A549 (cell line): ENCODE data around the gene SLC26A1. TPM values are rescaled to one million over a fixed set of nuclear protein-coding genes. Genes with fewer than 3 reads are reported as not detected.

ENCODE experiments used
- ATAC-seq, 2 experiments: fragments of 200-7000 bp in 1 of 2; fragments of >200 bp in 1 of 2; cut with Nextera tagmentation in 1 of 2; cut with Tn5 transposase in 1 of 2; 3 replicates each; pipeline versions ENCODE4 v1.8.0 to v1.9.1; 2018 to 2020; ENCODE audit warnings: mild to moderate bottlenecking in 1 of 2, moderate library complexity in 1 of 2
- CTCF ChIA-PET: fragments of 300-600 bp; sonication (Branson Sonifier 250); formaldehyde crosslinking; extraction: SDS; loops from one replicate; lab custom pipeline; 2021; ENCODE audit warnings: antibody characterized with exemption, inconsistent platforms; lab: Yijun Ruan, JAX
- POLR2A ChIA-PET: fragments of 350-600 bp; formaldehyde crosslinking; extraction: SDS; loops from one replicate; lab custom pipeline; 2021; ENCODE audit warnings: antibody characterized with exemption, inconsistent platforms; lab: Yijun Ruan, JAX
- DNase-seq, 2 experiments: peaks; one replicate each; pipeline versions ENCODE4 v3.0.0 to v3.0.0-alpha.2; 2011 to 2016; ENCODE audit warnings: low read depth in 1 of 2, low spot score in 1 of 2
- FAIRE-seq: peaks from 2 replicates; lab custom pipeline; 2011; peaks lifted over from hg19 to GRCh38; lab: Jason Lieb, UNC
- H3K27ac ChIP-seq, 2 experiments: fragments of >200 bp; sonication (Bioruptor Twin); formaldehyde crosslinking; 3 replicates each; pipeline ENCODE4 v1.5.1; 2016 to 2017
- H3K4me1 ChIP-seq: fragments of >200 bp; sonication (Bioruptor Twin); formaldehyde crosslinking; 3 replicates; pipeline ENCODE4 v1.6.1; 2016
- H3K4me2 ChIP-seq: fragments of >200 bp; sonication (Bioruptor Twin); formaldehyde crosslinking; 3 replicates; pipeline ENCODE4 v1.6.1; 2016
- H3K4me3 ChIP-seq: fragments of >200 bp; sonication (Bioruptor Twin); formaldehyde crosslinking; 3 replicates; pipeline ENCODE4 v1.5.1; 2016
- H3K9me3 ChIP-seq: fragments of >200 bp; sonication (Bioruptor Twin); formaldehyde crosslinking; 3 replicates; pipeline ENCODE4 v1.6.1; 2016
- CBX8 ChIP-seq: fragments of 200-600 bp; sonication (generic); IDR thresholded peaks from 2 replicates; pipeline ENCODE4 v1.6.1; 2016
- CEBPB ChIP-seq, 2 experiments: fragments of >200 bp in 1 of 2; sonication (Bioruptor Twin) in 1 of 2; formaldehyde crosslinking in 1 of 2; IDR thresholded peaks; 2 replicates each; pipeline ENCODE4 v1.6.1; 2012 to 2016
- CHD4 ChIP-seq: fragments of 200-600 bp; sonication (generic); IDR thresholded peaks from 2 replicates; pipeline ENCODE4 v1.6.1; 2016; ENCODE audit warnings: antibody characterized with exemption, mild to moderate bottlenecking, borderline replicate concordance
- CTCF ChIP-seq: fragments of >200 bp; sonication (Bioruptor Twin); formaldehyde crosslinking; IDR thresholded peaks from 3 replicates; pipeline ENCODE4 v1.5.1; 2016
- E2F6 ChIP-seq: IDR thresholded peaks from 2 replicates; pipeline ENCODE4 v1.6.1; 2012; ENCODE audit warnings: low read depth, borderline replicate concordance
- ESRRA ChIP-seq: fragments of 150-350 bp; IDR thresholded peaks from 2 replicates; pipeline ENCODE4 v1.6.1; 2014; ENCODE audit warnings: mild to moderate bottlenecking, low read length, borderline replicate concordance
- FOSB ChIP-seq: fragments of 250-450 bp; sonication (Bioruptor Pico); IDR thresholded peaks from 2 replicates; pipeline ENCODE4 v1.5.0; 2020; ENCODE audit warnings: mild to moderate bottlenecking, moderate library complexity
- FOSL2 ChIP-seq, 2 experiments: fragments of 450-650 bp in 1 of 2; fragments of >200 bp in 1 of 2; sonication (Bioruptor Twin) in 1 of 2; formaldehyde crosslinking; IDR thresholded peaks; 2 replicates each; pipeline versions ENCODE4 v1.5.0 to v1.6.1; 2016 to 2020; ENCODE audit warnings: mild to moderate bottlenecking in 1 of 2, moderate library complexity in 1 of 2
- HEYL ChIP-seq: fragments of 250-450 bp; sonication (Bioruptor Pico); IDR thresholded peaks from 2 replicates; pipeline ENCODE4 v1.8.0; 2021; ENCODE audit warnings: mild to moderate bottlenecking, moderate library complexity
- HMGXB4 ChIP-seq: fragments of 250-450 bp; sonication (Bioruptor Pico); IDR thresholded peaks from 2 replicates; pipeline ENCODE4 v1.5.0; 2021; ENCODE audit warnings: mild to moderate bottlenecking, moderate library complexity, borderline replicate concordance
- HOXA7 ChIP-seq: fragments of 250-450 bp; sonication (Bioruptor Pico); IDR thresholded peaks from 2 replicates; pipeline ENCODE4 v1.5.0; 2020; ENCODE audit warnings: mild to moderate bottlenecking, moderate library complexity
- HOXB13 ChIP-seq: fragments of 250-450 bp; sonication (Bioruptor Pico); IDR thresholded peaks from 2 replicates; pipeline ENCODE4 v1.5.0; 2020; ENCODE audit warnings: low read depth, mild to moderate bottlenecking, moderate library complexity
- KDM1A ChIP-seq: fragments of 200-600 bp; sonication (generic); IDR thresholded peaks from 2 replicates; pipeline ENCODE4 v1.6.1; 2016; ENCODE audit warnings: low read depth, mild to moderate bottlenecking
- KDM5A ChIP-seq: fragments of 200-600 bp; sonication (generic); IDR thresholded peaks from 2 replicates; pipeline ENCODE4 v1.6.1; 2016; ENCODE audit warnings: antibody characterized with exemption, mild to moderate bottlenecking
- MYC ChIP-seq: IDR thresholded peaks from 2 replicates; pipeline ENCODE4 v1.6.1; 2012; ENCODE audit warnings: mild to moderate bottlenecking, inconsistent platforms, low read length, improper control_type of control experiment, borderline replicate concordance
- NPAS2 ChIP-seq: fragments of 250-450 bp; sonication (Bioruptor Pico); IDR thresholded peaks from 2 replicates; pipeline ENCODE4 v1.8.0; 2022; ENCODE audit warnings: mild to moderate bottlenecking, moderate library complexity, borderline replicate concordance
- NR3C1 ChIP-seq: fragments of >200 bp; sonication (Bioruptor Twin); formaldehyde crosslinking; IDR thresholded peaks from 3 replicates; pipeline ENCODE4 v1.6.1; 2017
- PBX3 ChIP-seq: IDR thresholded peaks from 2 replicates; pipeline ENCODE4 v1.6.1; 2012
- POLR2A ChIP-seq: IDR thresholded peaks from 2 replicates; pipeline ENCODE4 v1.6.1; 2012; ENCODE audit warnings: mild to moderate bottlenecking, low read length
- RAD21 ChIP-seq, 2 experiments: fragments of >200 bp in 1 of 2; sonication (Bioruptor Twin) in 1 of 2; formaldehyde crosslinking in 1 of 2; IDR thresholded peaks in 1 of 2; conservative IDR thresholded peaks in 1 of 2; 2 replicates in 1 of 2; 3 replicates in 1 of 2; pipeline ENCODE4 v1.6.1; 2012 to 2018; ENCODE audit warnings: inconsistent platforms in 1 of 2
- SMC3 ChIP-seq: fragments of >200 bp; sonication (Bioruptor Twin); formaldehyde crosslinking; IDR thresholded peaks from 3 replicates; pipeline ENCODE4 v1.6.1; 2018; ENCODE audit warnings: inconsistent platforms
- ZC3H11A ChIP-seq: fragments of 450-650 bp; IDR thresholded peaks from 2 replicates; pipeline ENCODE4 v1.6.1; 2014; ENCODE audit warnings: antibody characterized with exemption, mild to moderate bottlenecking
- WGBS: methylation state at CpG from one replicate; pipeline ENCODE4 v1.1.6; 2017; ENCODE audit errors: missing lambda C conversion rate; 5-methylcytosine and 5-hydroxymethylcytosine counted together
- polyA plus RNA-seq, 4 experiments: library from polyadenylated mRNA; depleted of rRNA in 3 of 4; stranded (reverse); fragments of >200 nt; fragmentation: RNase III in 1 of 4; extraction: RNeasy Plus Mini Kit Qiagen cat#74134 plus additional on column Dnase treatment in 1 of 4; gene quantifications; 2 replicates in 3 of 4; 3 replicates in 1 of 4; pipeline ENCODE4 v1.2.3, GENCODE V29; 2011 to 2017

Gene SLC26A1
- polyA plus RNA-seq, 2 of the 4 experiments (the other 2 are of a cell fraction) = 0.23 to 0.61 TPM

- ChIA-PET POLR2A (no interaction called here), CTCF (no interaction called here)
- ATAC-seq = no peak
- no peaks in the 10 kb centered on the region for H3K4me1 ChIP-seq
- H3K4me3 ChIP-seq = no peak overlapping the region
- 84% methylated on average over 11 of the region's 23 CpGs for WGBS
- no peak for FAIRE-seq
- no peak overlapping the region for H3K4me2 ChIP-seq
- no peak overlapping the region for H3K27ac ChIP-seq
- no peak for TF ChIP-seq PBX3
- no peak for TF ChIP-seq HOXA7 (CRISPR knock-in tag)
- TF ChIP-seq KDM5A = no peak
- no peak for TF ChIP-seq KDM1A
- no peak for TF ChIP-seq E2F6
- TF ChIP-seq ESRRA = no peak
- no peak for TF ChIP-seq HEYL (CRISPR knock-in tag)
- no peak for TF ChIP-seq NPAS2 (CRISPR knock-in tag)
- TF ChIP-seq CEBPB (IDR thresholded peaks at IDR 0.05) = no peak
- no peak for TF ChIP-seq MYC
- TF ChIP-seq SMC3 = no peak
- TF ChIP-seq ZC3H11A = no peak
- TF ChIP-seq FOSL2 (IDR thresholded peaks at IDR 0.05) = no peak
- no peak for TF ChIP-seq FOSL2 (CRISPR knock-in tag; IDR thresholded peaks at IDR 0.05)
- TF ChIP-seq, all 56 proteins: peak for 0
- H3K9me3 ChIP-seq = no peaks in the 10 kb centered on the region
- no peak for DNase-seq
These were observed 41.4 kb downstream of the SLC26A1 start for GRCh38 chr4:951594-952468.

- 70% methylated on average over 6 of the region's 7 CpGs for WGBS
These were observed 42.0 kb downstream of the SLC26A1 start for GRCh38 chr4:951186-951585.

More at GRCh38 chr4:951186-951585, 42.0 kb downstream of the SLC26A1 start:
- no peaks in the 10 kb centered on the region for H3K9me3 ChIP-seq
- FAIRE-seq (no peak), ATAC-seq (no peak), DNase-seq (no peak)
- CTCF ChIA-PET = no interaction called here
- H3K4me1 ChIP-seq = no peaks in the 10 kb centered on the region
- TF ChIP-seq RAD21 (conservative IDR thresholded peaks at IDR 0.05 in 1 of 2, IDR thresholded peaks at IDR 0.05 in 1 of 2) = no peak
- TF ChIP-seq HOXB13 = no peak
- no peak for TF ChIP-seq CBX8
- TF ChIP-seq POLR2A = no peak
- no peak for TF ChIP-seq HMGXB4 (CRISPR knock-in tag)
- TF ChIP-seq CTCF = no peak
- no peak for TF ChIP-seq FOSB
- TF ChIP-seq NR3C1 = no peak
- no peak for TF ChIP-seq CHD4
- H3K27ac ChIP-seq = no peak overlapping the region
- H3K4me3 ChIP-seq = no peak overlapping the region
- H3K4me2 ChIP-seq = no peak overlapping the region
- POLR2A ChIA-PET = no interaction called here
